ENCODE results near the gene ATAD1. TPM values are rescaled to one million over a fixed set of nuclear protein-coding genes. Genes with fewer than 3 reads are reported as not detected.
"Not testable (repeated sequence)": the region's sequence is repeated elsewhere in the genome, so short reads cannot be mapped to it uniquely, and the experiment has no call there.

Gene ATAD1
- total RNA-seq, 1 donor from 2014 or later, result 31.3 TPM

DNA sequence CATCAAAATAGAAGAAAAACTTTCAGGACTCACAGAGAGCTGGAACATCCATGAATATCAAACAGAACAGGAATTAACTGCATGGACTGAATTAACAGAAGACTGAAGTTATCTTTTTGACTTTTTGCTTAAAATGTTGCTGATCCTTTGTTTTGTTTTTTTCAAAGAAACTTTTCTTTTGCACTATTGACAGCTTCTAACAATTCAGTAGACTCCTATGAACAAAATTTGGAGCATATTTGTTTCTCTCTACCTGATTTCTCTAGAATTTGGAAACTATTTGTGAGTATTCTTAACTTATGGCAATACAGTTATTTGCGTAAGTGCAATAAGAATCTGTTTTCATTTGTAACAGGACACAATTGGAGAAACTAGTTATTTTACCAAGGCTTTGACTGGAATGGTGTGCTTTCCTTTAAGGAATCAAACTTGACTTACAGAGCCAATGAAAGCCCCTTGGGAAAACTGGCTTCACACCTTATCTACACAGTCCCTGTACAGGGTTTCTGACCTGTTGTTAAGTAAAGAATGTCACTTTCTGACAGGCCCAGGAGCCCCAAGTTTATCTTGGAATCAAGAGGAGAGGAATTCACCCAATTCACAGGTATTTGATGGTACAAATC, 16.1 kb downstream of the ATAD1 start:
- DNase-seq, result not testable (repeated sequence)

- DNase-seq, result no peak
Observed at GRCh38 chr10:87799860-87800259, 18.2 kb downstream of the ATAD1 start.

GRCh38 chr10:87798082-87798481, 19.9 kb downstream of the ATAD1 start:
- no peak for DNase-seq

- DNase-seq, result no peak
Observed at GRCh38 chr10:87794285-87794684, 23.7 kb downstream of the ATAD1 start.

- no peak for DNase-seq
Observed at GRCh38 chr10:87790185-87790584, 27.8 kb downstream of the ATAD1 start.

DNA sequence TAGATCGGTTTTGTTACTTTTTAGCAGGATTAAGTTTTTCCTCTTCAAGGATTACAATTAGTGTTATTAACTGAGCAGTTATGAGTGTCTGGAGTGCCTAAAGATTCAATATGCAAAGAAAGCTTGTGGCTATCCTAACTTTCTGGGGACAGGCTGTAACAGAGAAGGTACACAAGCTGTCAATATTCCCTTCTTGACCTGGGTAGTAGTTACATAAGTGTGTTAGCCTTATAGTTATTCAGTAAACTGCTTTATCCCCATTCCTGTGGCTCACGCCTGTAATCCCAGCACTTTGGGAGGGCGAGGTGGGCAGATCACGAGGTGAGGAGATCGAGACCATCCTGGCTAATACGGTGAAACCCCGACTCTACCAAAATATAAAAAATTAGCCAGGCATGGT, 31.6 kb downstream of the ATAD1 start:
- DNase-seq, result no peak

- DNase-seq, result no peak
Observed at GRCh38 chr10:87782721-87783120, 35.3 kb downstream of the ATAD1 start.

DNA sequence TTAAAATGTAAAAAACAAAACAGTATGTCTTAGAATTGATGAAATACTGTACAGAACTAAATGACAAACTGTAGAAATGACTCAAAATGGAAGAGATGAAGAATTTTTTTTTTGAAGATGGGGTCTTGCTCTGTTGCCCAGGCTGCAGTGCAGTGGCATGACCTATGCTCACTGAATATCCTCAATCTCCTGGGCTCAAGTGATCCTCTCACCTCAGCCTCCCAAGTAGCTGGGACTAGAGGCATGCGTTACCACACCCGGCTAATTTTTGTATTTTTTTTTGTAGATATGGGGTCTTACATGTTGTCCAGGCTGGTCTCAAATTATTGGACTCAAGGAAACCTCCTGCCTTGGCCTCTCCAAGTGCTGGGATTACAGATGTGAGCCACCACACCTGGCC, 36.5 kb downstream of the ATAD1 start:
- DNase-seq, result no peak

DNA sequence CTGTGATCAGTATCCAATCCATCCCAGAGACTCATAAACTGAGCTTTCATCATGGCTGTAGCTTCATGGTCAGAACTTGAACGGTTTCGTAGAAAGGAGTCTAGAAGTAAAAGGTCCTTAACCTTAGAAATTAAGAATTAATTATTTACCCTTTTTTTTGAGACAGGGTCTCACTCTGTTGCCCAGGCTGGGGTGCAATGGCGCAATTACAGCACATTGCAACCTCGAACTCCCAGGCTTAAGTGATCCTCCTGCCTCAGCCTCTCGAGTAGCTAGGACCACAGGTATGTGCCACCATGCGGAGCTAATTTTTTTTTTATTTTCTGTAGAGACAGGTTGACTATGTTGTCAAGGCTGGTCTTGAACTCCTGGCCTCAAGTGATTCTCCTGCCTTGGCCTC, 41.7 kb downstream of the ATAD1 start:
- no peak for DNase-seq

DNA sequence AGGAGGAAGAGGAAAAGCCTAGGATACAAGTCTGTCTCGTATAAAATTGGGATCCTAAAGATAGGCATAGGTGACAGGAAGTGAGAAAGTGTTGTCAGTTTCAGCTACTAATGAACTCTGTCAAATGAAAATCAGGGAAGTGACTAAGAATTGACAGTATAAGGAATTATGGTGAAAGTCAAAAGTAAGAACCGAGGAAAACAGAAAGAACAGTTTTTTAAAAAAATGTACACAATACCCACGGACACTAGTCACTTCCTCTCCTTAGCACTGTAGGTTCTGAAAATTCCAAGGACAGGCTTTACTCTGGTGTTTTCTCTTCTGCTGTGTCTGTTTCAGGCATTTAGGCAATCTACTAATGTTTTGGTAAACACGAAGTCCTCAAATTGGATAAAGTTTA, 42.3 kb downstream of the ATAD1 start:
- DNase-seq, result no peak

DNA sequence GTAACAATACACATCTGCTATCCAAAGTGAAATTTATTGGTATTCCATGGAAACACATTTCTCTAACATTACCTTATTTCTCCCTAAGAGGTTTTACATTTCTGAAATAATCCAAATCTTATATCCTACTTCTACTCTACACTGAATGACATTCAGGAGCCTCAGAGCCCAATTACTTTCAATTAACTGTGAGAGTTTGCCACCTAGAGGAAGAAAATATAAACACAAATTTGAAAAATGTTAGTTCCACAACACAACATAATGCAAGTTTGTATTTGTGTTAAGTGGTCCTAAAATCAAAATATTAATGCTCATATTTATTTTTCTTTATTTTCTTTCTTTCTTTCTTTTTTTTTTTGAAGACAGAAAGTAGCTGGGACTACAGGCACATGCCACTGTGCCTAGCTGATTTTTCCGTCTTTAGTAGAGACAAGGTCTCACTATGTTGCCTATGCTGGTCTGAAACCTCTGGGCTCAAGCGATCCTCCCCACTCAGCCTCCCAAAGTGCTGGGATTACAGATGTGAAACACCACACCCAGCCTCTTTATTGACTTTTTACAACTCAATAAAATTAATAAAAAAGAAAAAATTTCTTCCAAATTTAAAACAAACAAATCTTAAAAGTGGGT, 46.0 kb downstream of the ATAD1 start:
- no peak for DNase-seq

GRCh38 chr10:87767253-87767652, 50.8 kb downstream of the ATAD1 start:
- no peak for DNase-seq

GRCh38 chr10:87765666-87766376, 52.2 kb downstream of the ATAD1 start:
- DNase-seq, result no peak

- no peak for DNase-seq
Observed at GRCh38 chr10:87764072-87764934, 53.7 kb downstream of the ATAD1 start.

GRCh38 chr10:87763086-87763861, 54.8 kb downstream of the ATAD1 start:
- DNase-seq, result no peak

DNA sequence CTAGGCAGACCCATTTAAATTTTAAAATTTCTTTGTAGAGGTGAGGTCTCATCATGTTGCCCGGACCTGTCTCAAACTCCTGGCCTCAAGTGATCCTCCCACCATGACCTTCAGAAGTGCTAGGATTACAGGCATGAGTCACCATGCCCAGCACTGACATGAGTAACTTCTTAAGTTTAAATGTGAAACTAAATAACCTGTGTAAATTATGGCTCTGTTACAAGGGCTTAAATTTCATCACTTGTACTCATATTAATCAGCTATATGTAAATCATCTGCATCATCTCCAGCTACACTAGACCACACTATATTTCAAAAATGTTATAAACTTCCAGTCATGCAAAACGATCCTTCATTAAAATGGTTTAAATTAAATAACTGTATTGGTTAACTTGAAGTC, 56.1 kb downstream of the ATAD1 start:
- DNase-seq, result no peak

- no peak for DNase-seq
Observed at GRCh38 chr10:87761153-87761552, 56.9 kb downstream of the ATAD1 start.

- no peak for DNase-seq
Observed at GRCh38 chr10:87760195-87760905, 57.7 kb downstream of the ATAD1 start.

GRCh38 chr10:87759551-87759950, 58.5 kb downstream of the ATAD1 start:
- no peak for DNase-seq

GRCh38 chr10:87757685-87758084, 60.3 kb downstream of the ATAD1 start:
- no peak for DNase-seq

All from skin of body (tissue), 2 donors.